ENCODE results near the gene EXOC4. TPM values are rescaled to one million over a fixed set of nuclear protein-coding genes. Genes with fewer than 3 reads are reported as not detected.

Gene EXOC4
- total and polyA plus RNA-seq, 2 of the 13 experiments (the other 11 are each of a cell fraction or from before 2014, with no cell fraction given) = 22.5 to 39.0 TPM

- peak in 1 of 2 experiments; percentile 53; a peak in 1 of 4 replicates for TF ChIP-seq NR2F1 (CRISPR knock-in tag; IDR thresholded peaks at IDR 0.05)
- no peak for TF ChIP-seq PHF21A (CRISPR knock-in tag; IDR thresholded peaks at IDR 0.05)
- no peak for TF ChIP-seq RNF2 (conservative IDR thresholded peaks at IDR 0.05; ENCODE audit: low read depth)
- TF ChIP-seq SRSF1 (optimal IDR thresholded peaks at IDR 0.05; ENCODE audit: low read depth, low read length) = no peak
- TF ChIP-seq TBL1XR1 (IDR thresholded peaks at IDR 0.05; ENCODE audit: borderline replicate concordance, low read length, partially characterized antibody) = no peak
- no peak for TF ChIP-seq FOXP4 (CRISPR knock-in tag; IDR thresholded peaks at IDR 0.05)
- TF ChIP-seq, protein P1, sequence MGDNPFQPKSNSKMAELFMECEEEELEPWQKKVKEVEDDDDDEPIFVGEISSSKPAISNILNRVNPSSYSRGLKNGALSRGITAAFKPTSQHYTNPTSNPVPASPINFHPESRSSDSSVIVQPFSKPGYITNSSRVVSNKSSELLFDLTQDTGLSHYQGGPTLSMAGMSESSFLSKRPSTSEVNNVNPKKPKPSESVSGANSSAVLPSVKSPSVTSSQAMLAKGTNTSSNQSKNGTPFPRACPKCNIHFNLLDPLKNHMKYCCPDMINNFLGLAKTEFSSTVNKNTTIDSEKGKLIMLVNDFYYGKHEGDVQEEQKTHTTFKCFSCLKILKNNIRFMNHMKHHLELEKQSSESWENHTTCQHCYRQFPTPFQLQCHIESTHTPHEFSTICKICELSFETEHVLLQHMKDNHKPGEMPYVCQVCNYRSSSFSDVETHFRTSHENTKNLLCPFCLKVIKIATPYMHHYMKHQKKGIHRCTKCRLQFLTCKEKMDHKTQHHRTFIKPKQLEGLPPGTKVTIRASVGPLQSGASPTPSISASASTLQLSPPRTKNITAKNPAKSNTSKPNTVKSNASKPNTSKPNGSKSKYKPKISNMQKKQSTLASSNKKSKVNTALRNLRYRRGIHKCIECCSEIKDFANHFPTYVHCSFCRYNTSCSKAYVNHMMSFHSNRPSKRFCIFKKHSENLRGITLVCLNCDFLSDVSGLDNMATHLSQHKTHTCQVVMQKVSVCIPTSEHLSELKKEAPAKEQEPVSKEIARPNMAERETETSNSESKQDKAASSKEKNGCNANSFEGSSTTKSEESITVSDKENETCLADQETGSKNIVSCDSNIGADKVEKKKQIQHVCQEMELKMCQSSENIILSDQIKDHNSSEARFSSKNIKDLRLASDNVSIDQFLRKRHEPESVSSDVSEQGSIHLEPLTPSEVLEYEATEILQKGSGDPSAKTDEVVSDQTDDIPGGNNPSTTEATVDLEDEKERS (CRISPR knock-in tag; IDR thresholded peaks at IDR 0.05) = no peak
- no peak for TF ChIP-seq ZNF75D (CRISPR knock-in tag; IDR thresholded peaks at IDR 0.05; ENCODE audit: borderline replicate concordance)
- TF ChIP-seq, protein P2, sequence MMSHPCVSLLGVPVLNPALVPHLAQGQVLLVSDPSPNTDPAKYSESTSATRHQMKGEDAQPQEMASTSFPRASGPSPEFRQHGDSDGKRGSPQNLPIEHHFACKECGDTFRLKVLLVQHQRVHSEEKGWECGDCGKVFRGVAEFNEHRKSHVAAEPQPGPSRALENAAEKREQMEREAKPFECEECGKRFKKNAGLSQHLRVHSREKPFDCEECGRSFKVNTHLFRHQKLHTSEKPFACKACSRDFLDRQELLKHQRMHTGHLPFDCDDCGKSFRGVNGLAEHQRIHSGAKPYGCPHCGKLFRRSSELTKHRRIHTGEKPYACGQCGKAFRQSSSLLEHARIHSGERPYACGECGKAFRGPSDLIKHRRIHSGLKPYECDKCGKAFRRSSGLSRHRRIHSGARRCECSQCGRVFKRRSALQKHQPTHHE (CRISPR knock-in tag; IDR thresholded peaks at IDR 0.05; ENCODE audit: borderline replicate concordance) = no peak
- TF ChIP-seq ZNF747 (CRISPR knock-in tag; IDR thresholded peaks at IDR 0.05; ENCODE audit: borderline replicate concordance) = no peak
- no peak for TF ChIP-seq RFXANK (CRISPR knock-in tag; IDR thresholded peaks at IDR 0.05)
- TF ChIP-seq ZNF121 (CRISPR knock-in tag; IDR thresholded peaks at IDR 0.05) = no peak
- TF ChIP-seq, protein P3, sequence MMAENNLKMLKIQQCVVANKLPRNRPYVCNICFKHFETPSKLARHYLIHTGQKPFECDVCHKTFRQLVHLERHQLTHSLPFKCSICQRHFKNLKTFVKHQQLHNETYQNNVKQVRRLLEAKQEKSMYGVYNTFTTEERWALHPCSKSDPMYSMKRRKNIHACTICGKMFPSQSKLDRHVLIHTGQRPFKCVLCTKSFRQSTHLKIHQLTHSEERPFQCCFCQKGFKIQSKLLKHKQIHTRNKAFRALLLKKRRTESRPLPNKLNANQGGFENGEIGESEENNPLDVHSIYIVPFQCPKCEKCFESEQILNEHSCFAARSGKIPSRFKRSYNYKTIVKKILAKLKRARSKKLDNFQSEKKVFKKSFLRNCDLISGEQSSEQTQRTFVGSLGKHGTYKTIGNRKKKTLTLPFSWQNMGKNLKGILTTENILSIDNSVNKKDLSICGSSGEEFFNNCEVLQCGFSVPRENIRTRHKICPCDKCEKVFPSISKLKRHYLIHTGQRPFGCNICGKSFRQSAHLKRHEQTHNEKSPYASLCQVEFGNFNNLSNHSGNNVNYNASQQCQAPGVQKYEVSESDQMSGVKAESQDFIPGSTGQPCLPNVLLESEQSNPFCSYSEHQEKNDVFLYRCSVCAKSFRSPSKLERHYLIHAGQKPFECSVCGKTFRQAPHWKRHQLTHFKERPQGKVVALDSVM (CRISPR knock-in tag; IDR thresholded peaks at IDR 0.05) = no peak
- TF ChIP-seq MAFK (conservative IDR thresholded peaks at IDR 0.05 in 1 of 2, IDR thresholded peaks at IDR 0.05 in 1 of 2; ENCODE audit: low read length in 2 of 2) = no peak
- no peak for TF ChIP-seq ZMAT3 (CRISPR knock-in tag; conservative IDR thresholded peaks at IDR 0.05)
- TF ChIP-seq KAT8 (CRISPR knock-in tag; IDR thresholded peaks at IDR 0.05) = 0 out of 2 replicates have a peak, but pooled peaks have one; percentile 25
- no peak for TF ChIP-seq KLF6 (CRISPR knock-in tag; IDR thresholded peaks at IDR 0.05)
- TF ChIP-seq HIVEP1 (CRISPR knock-in tag; IDR thresholded peaks at IDR 0.05) = no peak
- TF ChIP-seq HNF4A (CRISPR knock-in tag; IDR thresholded peaks at IDR 0.05) = peak; percentile 58
- TF ChIP-seq MYNN (CRISPR knock-in tag; IDR thresholded peaks at IDR 0.05; ENCODE audit: low read depth) = no peak
- TF ChIP-seq ZNF850 (CRISPR knock-in tag; conservative IDR thresholded peaks at IDR 0.05) = no peak
- no peak for TF ChIP-seq PRMT3 (CRISPR knock-in tag; IDR thresholded peaks at IDR 0.05; ENCODE audit: borderline replicate concordance, low read depth)
- TF ChIP-seq ISL2 (CRISPR knock-in tag; IDR thresholded peaks at IDR 0.05) = peak; percentile 59
- TF ChIP-seq ARID2 (CRISPR knock-in tag; IDR thresholded peaks at IDR 0.05; ENCODE audit: borderline replicate concordance) = no peak
Observed at GRCh38 chr7:133724148-133724547, 471.3 kb downstream of the EXOC4 start (continued).

Data from HepG2 (cell line).